H54 (cell line): ENCODE data around the gene MTF1.

ENCODE experiments used
- DNase-seq: peaks from one replicate; pipeline ENCODE4 v3.0.0; 2011; ENCODE audit warnings: low spot score, mixed read lengths; ENCODE audit not compliant: insufficient read length
- FAIRE-seq: peaks from 3 replicates; lab custom pipeline; 2011; peaks lifted over from hg19 to GRCh38; lab: Jason Lieb, UNC
- POLR2A ChIP-seq: IDR thresholded peaks from 2 replicates; pipeline ENCODE4 v1.6.1; 2011; ENCODE audit warnings: low read depth, mild to moderate bottlenecking, low read length

MTF1 gene

GRCh38 chr1:37767488-37767887, 91.9 kb downstream of the MTF1 start:
- no peak for DNase-seq
- TF ChIP-seq POLR2A: no peak
- no peak for FAIRE-seq

GRCh38 chr1:37765916-37766664, 93.3 kb downstream of the MTF1 start:
- FAIRE-seq: no peak
- no peak for TF ChIP-seq POLR2A
- no peak for DNase-seq

GRCh38 chr1:37764888-37765441, 94.4 kb downstream of the MTF1 start, which contains the start of gene EPHA10:
Gene EPHA10, minus strand, starts transcription at chr1:37765120. Its CDS starts 54 bp downstream, at chr1:37765066.
- DNase-seq (no peak), FAIRE-seq (no peak)
- no peak for TF ChIP-seq POLR2A

GRCh38 chr1:37764414-37764825, 95.0 kb downstream of the MTF1 start:
- no peak for TF ChIP-seq POLR2A
- DNase-seq (no peak), FAIRE-seq (no peak)

GRCh38 chr1:37763791-37764413, 95.5 kb downstream of the MTF1 start:
- DNase-seq (no peak), FAIRE-seq (no peak)
- TF ChIP-seq POLR2A: no peak

- no peak for TF ChIP-seq POLR2A
- FAIRE-seq (no peak), DNase-seq (no peak)
Measured at GRCh38 chr1:37762516-37762915, 96.9 kb downstream of the MTF1 start.

- no peak for TF ChIP-seq POLR2A
- FAIRE-seq (no peak), DNase-seq (no peak)
Measured at GRCh38 chr1:37761416-37762095, 97.8 kb downstream of the MTF1 start.
